ENCODE measurements around the gene RERGL. TPM values are rescaled to one million over a fixed set of nuclear protein-coding genes. Genes with fewer than 3 reads are reported as not detected.

RERGL gene
- total RNA-seq, 1 experiment from 2014 or later: not detected

DNA sequence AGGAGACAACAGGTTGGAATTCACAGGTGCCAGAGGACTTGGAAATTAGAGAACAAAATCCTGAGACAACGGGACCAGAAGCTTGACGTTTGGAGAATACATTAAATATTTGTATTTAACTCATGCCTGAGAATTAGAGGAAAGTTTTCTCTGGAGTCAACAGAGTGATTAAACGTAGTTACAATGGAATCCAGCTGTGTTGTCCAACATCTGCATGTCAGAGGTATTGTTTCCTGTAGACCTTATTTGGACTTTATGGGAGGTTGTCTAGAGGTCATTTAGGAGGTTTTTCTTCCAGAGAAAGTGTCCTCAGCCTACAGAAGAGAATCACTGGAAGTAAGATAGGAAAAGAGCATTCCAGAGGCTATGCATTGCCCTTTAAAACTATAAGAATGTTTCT lies 45.1 kb upstream of the RERGL start:
- no TSS peak for BruUV-seq (replicated peaks)
- POLR2A ChIA-PET (ENCODE audit: unreplicated experiment): interaction anchor here (0.6 kb wide), 1 partner anchor 180 kb away, joined by 4 read pairs; no protein-coding TSS in a partner anchor

DNA sequence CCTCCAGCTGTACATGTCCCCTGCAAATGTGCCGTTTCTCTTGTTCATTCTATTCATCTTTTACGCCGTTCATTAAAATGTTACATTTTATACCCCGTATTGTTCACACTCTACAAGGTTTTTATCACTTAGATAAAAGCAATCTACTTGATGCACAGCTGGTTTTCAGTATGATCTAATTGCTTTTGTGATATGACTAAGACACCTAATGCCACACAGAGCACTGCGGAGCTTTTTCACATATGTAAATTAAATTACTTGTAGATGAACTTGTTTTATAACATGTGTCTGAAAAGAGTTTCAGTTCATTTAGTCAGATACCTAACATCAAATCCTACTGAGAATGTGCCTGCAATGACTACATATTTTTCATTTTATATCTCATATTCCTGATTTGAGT lies 40.9 kb upstream of the RERGL start:
- no peak for DNase-seq
- Histone ChIP-seq H3K4me2 (ENCODE audit: low read length) (no peak overlapping the region), H2AFZ (ENCODE audit: low read length) (no peak overlapping the region), H3K79me2 (ENCODE audit: low read length) (no peaks in the 10 kb centered on the region), H3F3A (ENCODE audit: low read length, unreplicated experiment) (no peaks in the 10 kb centered on the region), H4K20me1 (ENCODE audit: low read length) (no peaks in the 10 kb centered on the region), H3K36me3 (ENCODE audit: low read depth, low read length) (no peaks in the 10 kb centered on the region), H3K27me3 (ENCODE audit: low read length) (no peaks in the 10 kb centered on the region), H3K4me1 (ENCODE audit: insufficient read depth, low read length) (no peaks in the 10 kb centered on the region), H3K4me3 (ENCODE audit: low read length) (no peak overlapping the region), H3K9me2 (replicated peaks; ENCODE audit: low read length) (no peaks in the 10 kb centered on the region), H3K9me3 (ENCODE audit: low read length) (no peaks in the 10 kb centered on the region), H3K27ac (ENCODE audit: low read length) (no peak overlapping the region), H3K9ac (ENCODE audit: low read length) (no peak overlapping the region)
- no peak for ATAC-seq
- TF ChIP-seq, protein P1, sequence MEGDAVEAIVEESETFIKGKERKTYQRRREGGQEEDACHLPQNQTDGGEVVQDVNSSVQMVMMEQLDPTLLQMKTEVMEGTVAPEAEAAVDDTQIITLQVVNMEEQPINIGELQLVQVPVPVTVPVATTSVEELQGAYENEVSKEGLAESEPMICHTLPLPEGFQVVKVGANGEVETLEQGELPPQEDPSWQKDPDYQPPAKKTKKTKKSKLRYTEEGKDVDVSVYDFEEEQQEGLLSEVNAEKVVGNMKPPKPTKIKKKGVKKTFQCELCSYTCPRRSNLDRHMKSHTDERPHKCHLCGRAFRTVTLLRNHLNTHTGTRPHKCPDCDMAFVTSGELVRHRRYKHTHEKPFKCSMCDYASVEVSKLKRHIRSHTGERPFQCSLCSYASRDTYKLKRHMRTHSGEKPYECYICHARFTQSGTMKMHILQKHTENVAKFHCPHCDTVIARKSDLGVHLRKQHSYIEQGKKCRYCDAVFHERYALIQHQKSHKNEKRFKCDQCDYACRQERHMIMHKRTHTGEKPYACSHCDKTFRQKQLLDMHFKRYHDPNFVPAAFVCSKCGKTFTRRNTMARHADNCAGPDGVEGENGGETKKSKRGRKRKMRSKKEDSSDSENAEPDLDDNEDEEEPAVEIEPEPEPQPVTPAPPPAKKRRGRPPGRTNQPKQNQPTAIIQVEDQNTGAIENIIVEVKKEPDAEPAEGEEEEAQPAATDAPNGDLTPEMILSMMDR (conservative IDR thresholded peaks at IDR 0.05; ENCODE audit: low read depth, low read length): no peak
- no peak for TF ChIP-seq EZH2 (IDR thresholded peaks at IDR 0.05; ENCODE audit: low read length, unreplicated experiment)
- TF ChIP-seq EZH2phosphoT487 (IDR thresholded peaks at IDR 0.05; ENCODE audit: borderline replicate concordance, low read length): no peak
- BruUV-seq (replicated peaks): no TSS peak
- intact Hi-C loops (cut with micrococcal nuclease): no loop called here
- POLR2A ChIA-PET (ENCODE audit: unreplicated experiment): no interaction called here
- CTCF ChIA-PET: no interaction called here

More for the DNA sequence above, 45.1 kb upstream of the RERGL start:
- Histone ChIP-seq H3K36me3 (ENCODE audit: low read depth, low read length) (no peaks in the 10 kb centered on the region), H3K4me1 (ENCODE audit: insufficient read depth, low read length) (no peaks in the 10 kb centered on the region), H3K9me3 (ENCODE audit: low read length) (no peaks in the 10 kb centered on the region), H3K4me2 (ENCODE audit: low read length) (no peak overlapping the region), H3K27ac (ENCODE audit: low read length) (no peak overlapping the region), H3K9me2 (replicated peaks; ENCODE audit: low read length) (no peaks in the 10 kb centered on the region), H3F3A (ENCODE audit: low read length, unreplicated experiment) (no peaks in the 10 kb centered on the region), H3K9ac (ENCODE audit: low read length) (no peak overlapping the region), H3K79me2 (ENCODE audit: low read length) (no peaks in the 10 kb centered on the region), H4K20me1 (ENCODE audit: low read length) (no peaks in the 10 kb centered on the region), H3K4me3 (ENCODE audit: low read length) (no peak overlapping the region), H2AFZ (ENCODE audit: low read length) (no peak overlapping the region), H3K27me3 (ENCODE audit: low read length) (no peaks in the 10 kb centered on the region)
- DNase-seq: no peak
- no peak for ATAC-seq
- no peak for TF ChIP-seq EZH2phosphoT487 (IDR thresholded peaks at IDR 0.05; ENCODE audit: borderline replicate concordance, low read length)
- TF ChIP-seq, protein P1 (conservative IDR thresholded peaks at IDR 0.05; ENCODE audit: low read depth, low read length): no peak
- TF ChIP-seq EZH2 (IDR thresholded peaks at IDR 0.05; ENCODE audit: low read length, unreplicated experiment): no peak
- intact Hi-C loops (cut with micrococcal nuclease): no loop called here
- CTCF ChIA-PET: no interaction called here

DNA sequence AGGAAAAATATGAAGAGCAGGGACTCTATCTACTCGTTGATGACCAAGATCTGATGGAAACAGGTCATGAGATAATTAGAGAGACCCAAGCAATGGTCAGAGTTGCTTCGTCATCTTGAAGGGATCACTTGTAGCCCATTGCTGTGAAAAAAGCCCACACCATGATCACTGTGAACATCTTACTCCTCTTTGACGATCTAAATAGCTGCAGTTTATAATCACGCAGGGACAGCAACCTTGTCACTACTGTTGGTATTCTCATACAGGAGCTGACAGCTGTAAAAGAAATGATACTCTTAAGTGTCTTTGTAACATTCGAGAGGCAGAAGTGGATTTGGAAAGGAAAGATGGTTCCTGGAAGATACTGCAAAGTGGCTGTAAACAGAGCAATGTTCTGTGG lies 33.7 kb upstream of the RERGL start:
- ChIA-PET POLR2A (ENCODE audit: unreplicated experiment) (no interaction called here), CTCF (no interaction called here)
- ATAC-seq: no peak
- Histone ChIP-seq H2AFZ (ENCODE audit: low read length) (no peak overlapping the region), H3K9me3 (ENCODE audit: low read length) (no peaks in the 10 kb centered on the region), H3K4me1 (ENCODE audit: insufficient read depth, low read length) (no peaks in the 10 kb centered on the region), H3K9ac (ENCODE audit: low read length) (no peak overlapping the region), H3K4me3 (ENCODE audit: low read length) (no peak overlapping the region), H3F3A (ENCODE audit: low read length, unreplicated experiment) (no peaks in the 10 kb centered on the region), H3K27me3 (ENCODE audit: low read length) (no peaks in the 10 kb centered on the region), H3K27ac (ENCODE audit: low read length) (no peak overlapping the region), H3K9me2 (replicated peaks; ENCODE audit: low read length) (no peaks in the 10 kb centered on the region), H4K20me1 (ENCODE audit: low read length) (no peaks in the 10 kb centered on the region), H3K36me3 (ENCODE audit: low read depth, low read length) (no peaks in the 10 kb centered on the region), H3K4me2 (ENCODE audit: low read length) (no peak overlapping the region), H3K79me2 (ENCODE audit: low read length) (no peaks in the 10 kb centered on the region)
- DNase-seq: no peak
- BruUV-seq (replicated peaks): no TSS peak
- TF ChIP-seq, protein P1 (conservative IDR thresholded peaks at IDR 0.05; ENCODE audit: low read depth, low read length): no peak
- TF ChIP-seq EZH2 (IDR thresholded peaks at IDR 0.05; ENCODE audit: low read length, unreplicated experiment) (no peak), EZH2phosphoT487 (IDR thresholded peaks at IDR 0.05; ENCODE audit: borderline replicate concordance, low read length) (no peak)
- intact Hi-C loops (cut with micrococcal nuclease): no loop called here

All from PC-3 (cell line).